ENCODE measurements around the gene ATP2C2.

ATP2C2 gene

GRCh38 chr16:84368308-84368996 lies at the start of gene ATP2C2:
Gene ATP2C2 (plus strand): TSS chr16:84368538. CDS start chr16:84368616, 78 bp downstream.
- peak within 1 kb of the TSS; percentile 81 for H3K9ac ChIP-seq (ENCODE audit: low read length)
- H3K4me3 ChIP-seq (ENCODE audit: low read length), result peak within 1 kb of the TSS; percentile 78
- no peaks in the 10 kb centered on the region for H3K36me3 ChIP-seq (ENCODE audit: control insufficient read depth, insufficient read depth, low read length)
- H3K27me3 ChIP-seq (ENCODE audit: control insufficient read depth, insufficient read depth, low read length), result peaks cover 12% of the 10 kb centered on the region
- no peaks in the 10 kb centered on the region for H3K9me3 ChIP-seq (ENCODE audit: control insufficient read depth, low read length)
- peaks cover 31% of the 10 kb centered on the region for H3K4me1 ChIP-seq (ENCODE audit: control insufficient read depth, insufficient read depth, low read length)

- Histone ChIP-seq H3K36me3 (ENCODE audit: control insufficient read depth, insufficient read depth, low read length) (no peaks in the 10 kb centered on the region), H3K9me3 (ENCODE audit: control insufficient read depth, low read length) (no peaks in the 10 kb centered on the region), H3K4me1 (ENCODE audit: control insufficient read depth, insufficient read depth, low read length) (no peaks in the 10 kb centered on the region), H3K9ac (ENCODE audit: low read length) (no peak overlapping the region), H3K4me3 (ENCODE audit: low read length) (no peak overlapping the region), H3K27me3 (ENCODE audit: control insufficient read depth, insufficient read depth, low read length) (no peaks in the 10 kb centered on the region)
Measured at GRCh38 chr16:84319146-84319760, 49.1 kb upstream of the ATP2C2 start.

- Histone ChIP-seq H3K9me3 (ENCODE audit: control insufficient read depth, low read length) (no peaks in the 10 kb centered on the region), H3K4me3 (ENCODE audit: low read length) (no peak overlapping the region), H3K4me1 (ENCODE audit: control insufficient read depth, insufficient read depth, low read length) (no peaks in the 10 kb centered on the region), H3K9ac (ENCODE audit: low read length) (no peak overlapping the region), H3K27me3 (ENCODE audit: control insufficient read depth, insufficient read depth, low read length) (no peaks in the 10 kb centered on the region), H3K36me3 (ENCODE audit: control insufficient read depth, insufficient read depth, low read length) (no peaks in the 10 kb centered on the region)
Measured at GRCh38 chr16:84320511-84320910, 47.8 kb upstream of the ATP2C2 start.

- Histone ChIP-seq H3K4me1 (ENCODE audit: control insufficient read depth, insufficient read depth, low read length) (no peaks in the 10 kb centered on the region), H3K4me3 (ENCODE audit: low read length) (no peak overlapping the region), H3K27me3 (ENCODE audit: control insufficient read depth, insufficient read depth, low read length) (no peaks in the 10 kb centered on the region), H3K9me3 (ENCODE audit: control insufficient read depth, low read length) (no peaks in the 10 kb centered on the region), H3K9ac (ENCODE audit: low read length) (no peak overlapping the region), H3K36me3 (ENCODE audit: control insufficient read depth, insufficient read depth, low read length) (no peaks in the 10 kb centered on the region)
Measured at GRCh38 chr16:84321932-84322331, 46.4 kb upstream of the ATP2C2 start.

- no peak overlapping the region for H3K9ac ChIP-seq (ENCODE audit: low read length)
- no peaks in the 10 kb centered on the region for H3K36me3 ChIP-seq (ENCODE audit: control insufficient read depth, insufficient read depth, low read length)
- H3K4me3 ChIP-seq (ENCODE audit: low read length), result no peak overlapping the region
- no peaks in the 10 kb centered on the region for H3K27me3 ChIP-seq (ENCODE audit: control insufficient read depth, insufficient read depth, low read length)
- no peaks in the 10 kb centered on the region for H3K4me1 ChIP-seq (ENCODE audit: control insufficient read depth, insufficient read depth, low read length)
- no peaks in the 10 kb centered on the region for H3K9me3 ChIP-seq (ENCODE audit: control insufficient read depth, low read length)
Measured at GRCh38 chr16:84322749-84323148, 45.6 kb upstream of the ATP2C2 start.

- Histone ChIP-seq H3K36me3 (ENCODE audit: control insufficient read depth, insufficient read depth, low read length) (no peaks in the 10 kb centered on the region), H3K9me3 (ENCODE audit: control insufficient read depth, low read length) (no peaks in the 10 kb centered on the region), H3K4me1 (ENCODE audit: control insufficient read depth, insufficient read depth, low read length) (no peaks in the 10 kb centered on the region), H3K27me3 (ENCODE audit: control insufficient read depth, insufficient read depth, low read length) (no peaks in the 10 kb centered on the region), H3K4me3 (ENCODE audit: low read length) (no peak overlapping the region), H3K9ac (ENCODE audit: low read length) (no peak overlapping the region)
Measured at GRCh38 chr16:84323606-84324005, 44.7 kb upstream of the ATP2C2 start.

GRCh38 chr16:84324434-84325262 lies 43.7 kb upstream of the ATP2C2 start:
- Histone ChIP-seq H3K4me3 (ENCODE audit: low read length) (no peak overlapping the region), H3K27me3 (ENCODE audit: control insufficient read depth, insufficient read depth, low read length) (no peaks in the 10 kb centered on the region), H3K4me1 (ENCODE audit: control insufficient read depth, insufficient read depth, low read length) (no peaks in the 10 kb centered on the region), H3K9me3 (ENCODE audit: control insufficient read depth, low read length) (no peaks in the 10 kb centered on the region), H3K36me3 (ENCODE audit: control insufficient read depth, insufficient read depth, low read length) (no peaks in the 10 kb centered on the region), H3K9ac (ENCODE audit: low read length) (no peak overlapping the region)

- H3K9me3 ChIP-seq (ENCODE audit: control insufficient read depth, low read length), result no peaks in the 10 kb centered on the region
- no peaks in the 10 kb centered on the region for H3K36me3 ChIP-seq (ENCODE audit: control insufficient read depth, insufficient read depth, low read length)
- no peak overlapping the region for H3K9ac ChIP-seq (ENCODE audit: low read length)
- H3K27me3 ChIP-seq (ENCODE audit: control insufficient read depth, insufficient read depth, low read length), result no peaks in the 10 kb centered on the region
- no peak overlapping the region for H3K4me3 ChIP-seq (ENCODE audit: low read length)
- H3K4me1 ChIP-seq (ENCODE audit: control insufficient read depth, insufficient read depth, low read length), result no peaks in the 10 kb centered on the region
Measured at GRCh38 chr16:84326545-84326944, 41.8 kb upstream of the ATP2C2 start.

GRCh38 chr16:84327926-84328505 lies 40.3 kb upstream of the ATP2C2 start:
- no peaks in the 10 kb centered on the region for H3K36me3 ChIP-seq (ENCODE audit: control insufficient read depth, insufficient read depth, low read length)
- peaks cover 2% of the 10 kb centered on the region for H3K4me1 ChIP-seq (ENCODE audit: control insufficient read depth, insufficient read depth, low read length)
- no peaks in the 10 kb centered on the region for H3K9me3 ChIP-seq (ENCODE audit: control insufficient read depth, low read length)
- no peak overlapping the region for H3K9ac ChIP-seq (ENCODE audit: low read length)
- no peak overlapping the region for H3K4me3 ChIP-seq (ENCODE audit: low read length)
- H3K27me3 ChIP-seq (ENCODE audit: control insufficient read depth, insufficient read depth, low read length), result no peaks in the 10 kb centered on the region

GRCh38 chr16:84329016-84329415 lies 39.3 kb upstream of the ATP2C2 start:
- Histone ChIP-seq H3K36me3 (ENCODE audit: control insufficient read depth, insufficient read depth, low read length) (no peaks in the 10 kb centered on the region), H3K27me3 (ENCODE audit: control insufficient read depth, insufficient read depth, low read length) (no peaks in the 10 kb centered on the region), H3K9ac (ENCODE audit: low read length) (no peak overlapping the region), H3K9me3 (ENCODE audit: control insufficient read depth, low read length) (no peaks in the 10 kb centered on the region), H3K4me3 (ENCODE audit: low read length) (no peak overlapping the region), H3K4me1 (ENCODE audit: control insufficient read depth, insufficient read depth, low read length) (peaks cover 12% of the 10 kb centered on the region)

GRCh38 chr16:84329843-84330684 lies 38.3 kb upstream of the ATP2C2 start:
- H3K4me1 ChIP-seq (ENCODE audit: control insufficient read depth, insufficient read depth, low read length), result peaks cover 19% of the 10 kb centered on the region
- no peaks in the 10 kb centered on the region for H3K36me3 ChIP-seq (ENCODE audit: control insufficient read depth, insufficient read depth, low read length)
- no peak overlapping the region for H3K9ac ChIP-seq (ENCODE audit: low read length)
- no peaks in the 10 kb centered on the region for H3K27me3 ChIP-seq (ENCODE audit: control insufficient read depth, insufficient read depth, low read length)
- no peaks in the 10 kb centered on the region for H3K9me3 ChIP-seq (ENCODE audit: control insufficient read depth, low read length)
- H3K4me3 ChIP-seq (ENCODE audit: low read length), result no peak overlapping the region

Measured in mucosa of stomach (tissue), 1 donor.